ENCODE measurements around the gene LPIN3. TPM values are rescaled to one million over a fixed set of nuclear protein-coding genes. Genes with fewer than 3 reads are reported as not detected.

Gene LPIN3
- total RNA-seq, 1 experiment from 2014 or later: 23.5 TPM

- H3K27ac Mint-ChIP-seq (ENCODE audit: unreplicated experiment): no peak overlapping the region
- CTCF ChIA-PET: interaction anchor here (0.7 kb wide), 1 partner anchor 295 kb away, joined by 6 read pairs; no protein-coding TSS in a partner anchor
- H3K36me3 Mint-ChIP-seq (ENCODE audit: insufficient read depth, unreplicated experiment): peaks cover 4% of the 10 kb centered on the region
- DNase-seq: no peak
- H3K9me3 Mint-ChIP-seq (ENCODE audit: low read depth, unreplicated experiment): no peaks in the 10 kb centered on the region
- no peak overlapping the region for H3K4me3 Mint-ChIP-seq (ENCODE audit: low read depth, unreplicated experiment)
- H3K27me3 Mint-ChIP-seq (ENCODE audit: unreplicated experiment): peaks cover 11% of the 10 kb centered on the region
- intact Hi-C loops (cut with micrococcal nuclease; ENCODE audit: unreplicated experiment): no loop called here
- BruUV-seq (replicated peaks): no TSS peak
- TF ChIP-seq CTCF (IDR thresholded peaks at IDR 0.05; ENCODE audit: unreplicated experiment): no peak
- H3K4me1 Mint-ChIP-seq (ENCODE audit: low read depth, unreplicated experiment): no peaks in the 10 kb centered on the region
Measured at GRCh38 chr20:41358717-41359116, 18.1 kb downstream of the LPIN3 start.

GRCh38 chr20:41359541-41360011 is 19.0 kb downstream of the LPIN3 start:
- Mint-ChIP-seq H3K27me3 (ENCODE audit: unreplicated experiment) (peaks cover 20% of the 10 kb centered on the region), H3K4me3 (ENCODE audit: low read depth, unreplicated experiment) (no peak overlapping the region), H3K9me3 (ENCODE audit: low read depth, unreplicated experiment) (no peaks in the 10 kb centered on the region), H3K4me1 (ENCODE audit: low read depth, unreplicated experiment) (no peaks in the 10 kb centered on the region), H3K36me3 (ENCODE audit: insufficient read depth, unreplicated experiment) (peaks cover 4% of the 10 kb centered on the region), H3K27ac (ENCODE audit: unreplicated experiment) (no peak overlapping the region)
- no peak for DNase-seq
- intact Hi-C loops (cut with micrococcal nuclease; ENCODE audit: unreplicated experiment): no loop called here
- no peak for TF ChIP-seq CTCF (IDR thresholded peaks at IDR 0.05; ENCODE audit: unreplicated experiment)
- no TSS peak for BruUV-seq (replicated peaks)
- CTCF ChIA-PET: no interaction called here

- intact Hi-C loops (cut with micrococcal nuclease; ENCODE audit: unreplicated experiment): no loop called here
- CTCF ChIA-PET: no interaction called here
- peaks cover 35% of the 10 kb centered on the region for H3K27me3 Mint-ChIP-seq (ENCODE audit: unreplicated experiment)
Measured at GRCh38 chr20:41360831-41361756, 20.5 kb downstream of the LPIN3 start.

More at GRCh38 chr20:41360831-41361756, 20.5 kb downstream of the LPIN3 start:
- Mint-ChIP-seq H3K4me1 (ENCODE audit: low read depth, unreplicated experiment) (no peaks in the 10 kb centered on the region), H3K4me3 (ENCODE audit: low read depth, unreplicated experiment) (no peak overlapping the region), H3K9me3 (ENCODE audit: low read depth, unreplicated experiment) (no peaks in the 10 kb centered on the region), H3K27ac (ENCODE audit: unreplicated experiment) (no peak overlapping the region), H3K36me3 (ENCODE audit: insufficient read depth, unreplicated experiment) (peaks cover 4% of the 10 kb centered on the region)
- no TSS peak for BruUV-seq (replicated peaks)
- no peak for DNase-seq
- no peak for TF ChIP-seq CTCF (IDR thresholded peaks at IDR 0.05; ENCODE audit: unreplicated experiment)

Data from Calu3 (cell line).